Endothelial cell of umbilical vein (primary cell): Measurements from ENCODE around the gene TTLL10.

ENCODE experiments used
- CTCF ChIP-seq, 2 donors: IDR thresholded peaks; 1 replicate in 1 of 2; 2 replicates in 1 of 2; pipeline ENCODE4 v1.5.1; 2011; ENCODE audit warnings: low read length in 2 of 2, mild to moderate bottlenecking in 2 of 2, moderate library complexity in 2 of 2, control low read depth in 1 of 2, inconsistent platforms in 1 of 2, low read depth in 1 of 2; ENCODE audit not compliant: insufficient read depth in 1 of 2; ENCODE audit errors: extremely low read depth in 1 of 2
- EZH2 ChIP-seq: IDR thresholded peaks from 2 replicates; pipeline ENCODE4 v1.6.1; 2012; ENCODE audit warnings: borderline replicate concordance, low read depth, mild to moderate bottlenecking, moderate library complexity, low read length, inconsistent platforms; ENCODE audit not compliant: severe bottlenecking
- FOS ChIP-seq: IDR thresholded peaks from 2 replicates; pipeline ENCODE4 v1.6.1; 2011; ENCODE audit warnings: mild to moderate bottlenecking, low read length, moderate library complexity, borderline replicate concordance; ENCODE audit not compliant: insufficient read depth
- MYC ChIP-seq: IDR thresholded peaks from one replicate; pipeline ENCODE4 v1.6.1; 2011; ENCODE audit warnings: mild to moderate bottlenecking, low read depth, low read length
- POLR2A ChIP-seq: IDR thresholded peaks from 2 replicates; pipeline ENCODE4 v1.6.1; 2012; ENCODE audit warnings: low read depth, mild to moderate bottlenecking, control low read depth, low read length
- POLR2AphosphoS5 ChIP-seq: IDR thresholded peaks from 2 replicates; pipeline ENCODE4 v1.6.1; 2012; ENCODE audit warnings: low read depth, mild to moderate bottlenecking, control low read depth, low read length, moderate library complexity; ENCODE audit not compliant: insufficient read depth
- TF ChIP-seq, protein P1 (sequence below): IDR thresholded peaks from 2 replicates; pipeline ENCODE4 v1.6.1; 2011; ENCODE audit not compliant: insufficient read depth, insufficient read length

- TF ChIP-seq CTCF (IDR thresholded peaks at IDR 0.05; ENCODE audit: extremely low read depth in 1 of 2, insufficient read depth in 1 of 2, low read depth in 1 of 2, low read length in 2 of 2) (no peak), EZH2 (no peak), POLR2A (no peak), FOS (no peak), POLR2AphosphoS5 (no peak), MYC (no peak)
- TF ChIP-seq, protein P1, sequence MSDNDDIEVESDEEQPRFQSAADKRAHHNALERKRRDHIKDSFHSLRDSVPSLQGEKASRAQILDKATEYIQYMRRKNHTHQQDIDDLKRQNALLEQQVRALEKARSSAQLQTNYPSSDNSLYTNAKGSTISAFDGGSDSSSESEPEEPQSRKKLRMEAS, result no peak
Measured at GRCh38 chr1:1242461-1243265, 69.0 kb downstream of the TTLL10 start.
